ENCODE results near the gene ZFP69B. TPM values are rescaled to one million over a fixed set of nuclear protein-coding genes. Genes with fewer than 3 reads are reported as not detected.

The ZFP69B gene
- total and polyA plus RNA-seq, 2 donors (not counting 3 experiments of a cell fraction or from before 2014, with no cell fraction given): 0.81 to 3.4 TPM

DNA sequence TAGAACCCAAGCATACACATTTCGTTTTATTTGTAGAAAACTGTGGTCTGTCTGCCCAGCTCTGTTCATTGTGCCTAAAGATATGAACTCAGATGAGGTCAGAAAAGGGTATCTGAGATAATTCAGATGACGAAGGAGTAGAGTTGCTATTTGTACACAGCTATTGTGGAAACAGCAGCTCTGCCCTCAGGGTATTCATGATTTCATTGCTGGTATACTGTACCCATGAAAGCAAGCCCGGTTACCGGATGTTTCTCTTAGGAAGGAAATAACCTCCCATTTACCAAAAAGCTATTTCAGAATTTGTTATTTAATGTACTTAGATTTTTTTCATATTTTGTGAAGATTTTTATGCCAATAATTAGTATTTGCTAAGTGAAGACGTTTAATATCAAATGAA is 39.0 kb upstream of the ZFP69B start:
- dilution Hi-C loops (cut with MboI; ENCODE audit: extremely low pct_ligation_motif_present, low sequenced_read_pairs) (no loop called here), intact Hi-C loops (cut with micrococcal nuclease) (no loop called here)
- no TSS peak for BruUV-seq (replicated peaks)
- Histone ChIP-seq H3K9me1 (replicated peaks; ENCODE audit: control insufficient read depth, extremely low read depth, insufficient read depth, low read length) (no peaks in the 10 kb centered on the region), H3K27ac (ENCODE audit: insufficient read depth, low read depth, low read length) (no peak overlapping the region), H3K9ac (replicated peaks; ENCODE audit: extremely low read depth, insufficient read depth, low read length) (no peak overlapping the region), H3K4me2 (ENCODE audit: insufficient read depth, low read length) (no peak overlapping the region), H4K20me1 (replicated peaks; ENCODE audit: control insufficient read depth, extremely low read depth, insufficient read depth, low read length) (no peaks in the 10 kb centered on the region), H3K4me1 (ENCODE audit: control insufficient read depth, extremely low read depth, insufficient read depth, low read length) (no peaks in the 10 kb centered on the region), H3K36me3 (ENCODE audit: control insufficient read depth in 2 of 2, extremely low read depth in 1 of 2, insufficient read depth in 2 of 2, low read length in 2 of 2) (no peaks in the 10 kb centered on the region), H3K27me3 (ENCODE audit: control insufficient read depth in 2 of 2, insufficient read depth in 2 of 2, low read length in 2 of 2) (no peaks in the 10 kb centered on the region), H2AFZ (ENCODE audit: low read depth, low read length) (no peak overlapping the region), H3K9me3 (replicated peaks; ENCODE audit: control insufficient read depth, insufficient read depth, low read length) (no peaks in the 10 kb centered on the region), H3K4me3 (replicated peaks in 1 of 3; ENCODE audit: insufficient read depth in 1 of 3, low read depth in 1 of 3, low read length in 3 of 3) (no peak overlapping the region), H3K79me2 (ENCODE audit: control insufficient read depth, insufficient read depth, low read length) (no peaks in the 10 kb centered on the region)
- POLR2A ChIA-PET: interaction anchor here (0.6 kb wide), 1 partner anchor 298 kb away, joined by 3 read pairs; no protein-coding TSS in a partner anchor
- CTCF ChIA-PET: interaction anchor here (0.9 to 3.0 kb wide), 4 partner anchors 13 to 267 kb away, joined by 3 to 16 read pairs (median 4); no protein-coding TSS in a partner anchor
- DNase-seq (ENCODE audit: low read depth, low spot score) (no peak), FAIRE-seq (no peak)
- TF ChIP-seq MYC (IDR thresholded peaks at IDR 0.05; ENCODE audit: low read depth, low read length) (no peak), JUN (IDR thresholded peaks at IDR 0.05; ENCODE audit: borderline replicate concordance, insufficient read depth, insufficient read length, low read depth) (no peak), POLR2A (IDR thresholded peaks at IDR 0.05; ENCODE audit: low read depth, low read length) (no peak), CTCF (IDR thresholded peaks at IDR 0.05; ENCODE audit: extremely low read depth in 1 of 2, insufficient read depth in 1 of 2, low read depth in 1 of 2, low read length in 2 of 2) (no peak), EZH2 (IDR thresholded peaks at IDR 0.05; ENCODE audit: borderline replicate concordance, low read depth, low read length, severe bottlenecking) (no peak), FOS (IDR thresholded peaks at IDR 0.05; ENCODE audit: borderline replicate concordance, insufficient read depth, low read length) (no peak), GATA2 (IDR thresholded peaks at IDR 0.05; ENCODE audit: insufficient read depth, insufficient read length, low read depth, low read length) (no peak), POLR2AphosphoS5 (IDR thresholded peaks at IDR 0.05; ENCODE audit: insufficient read depth, low read depth, low read length) (no peak)
- TF ChIP-seq, protein P1, sequence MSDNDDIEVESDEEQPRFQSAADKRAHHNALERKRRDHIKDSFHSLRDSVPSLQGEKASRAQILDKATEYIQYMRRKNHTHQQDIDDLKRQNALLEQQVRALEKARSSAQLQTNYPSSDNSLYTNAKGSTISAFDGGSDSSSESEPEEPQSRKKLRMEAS (IDR thresholded peaks at IDR 0.05; ENCODE audit: insufficient read depth, insufficient read length): no peak

All from endothelial cell of umbilical vein (primary cell).